Activated naive CD8-positive, alpha-beta T cell treated with anti-CD3 and anti-CD28 coated beads, Interleukin-2, amount 50 U/mL, for 24 hours (primary cell): ENCODE measurements around the gene RAB11B.
A peak's percentile ranks its signal among the peaks of the same experiment; 100 is the strongest.
"Not testable (repeated sequence)": the region's sequence is repeated elsewhere in the genome, so short reads cannot be mapped to it uniquely, and the experiment has no call there.

ENCODE experiments used
- ATAC-seq: fragments of 150-1000 bp; cut with Tn5 transposase; one replicate; pipeline ENCODE4 v1.10.0; 2021
- DNase-seq: peaks from one replicate; pipeline ENCODE4 v3.0.0; 2021
- H3K27ac Mint-ChIP-seq: one replicate; pipeline ENCODE4 v1.8.0; 2021; ENCODE audit warnings: mild to moderate bottlenecking, mixed read lengths
- H3K27me3 Mint-ChIP-seq: one replicate; pipeline ENCODE4 v1.8.0; 2021; ENCODE audit warnings: mixed read lengths
- H3K36me3 Mint-ChIP-seq: one replicate; pipeline ENCODE4 v1.8.0; 2021; ENCODE audit warnings: low read depth, mixed read lengths
- H3K4me1 Mint-ChIP-seq: one replicate; pipeline ENCODE4 v1.8.0; 2021; ENCODE audit warnings: mixed read lengths
- H3K4me3 Mint-ChIP-seq: one replicate; pipeline ENCODE4 v1.8.0; 2021; ENCODE audit warnings: mild to moderate bottlenecking, moderate library complexity, mixed read lengths
- H3K9me3 Mint-ChIP-seq: one replicate; pipeline ENCODE4 v1.8.0; 2021; ENCODE audit warnings: mixed read lengths

RAB11B gene

GRCh38 chr19:8397271-8397670 is 7.1 kb downstream of the RAB11B start:
- DNase-seq = no peak
- no peak for ATAC-seq
- no peaks in the 10 kb centered on the region for H3K36me3 Mint-ChIP-seq
- H3K4me3 Mint-ChIP-seq = no peak overlapping the region
- peak overlapping the region; percentile 76 for H3K27ac Mint-ChIP-seq
- H3K4me1 Mint-ChIP-seq = peaks cover 20% of the 10 kb centered on the region
- no peaks in the 10 kb centered on the region for H3K9me3 Mint-ChIP-seq
- no peaks in the 10 kb centered on the region for H3K27me3 Mint-ChIP-seq

- Mint-ChIP-seq H3K9me3 (no peaks in the 10 kb centered on the region), H3K27me3 (no peaks in the 10 kb centered on the region), H3K4me3 (no peak overlapping the region), H3K36me3 (no peaks in the 10 kb centered on the region), H3K27ac (no peak overlapping the region), H3K4me1 (peaks cover 18% of the 10 kb centered on the region)
- ATAC-seq = no peak
- no peak for DNase-seq
These were observed 7.7 kb downstream of the RAB11B start for GRCh38 chr19:8397746-8398310.

GRCh38 chr19:8398311-8398771 is 8.2 kb downstream of the RAB11B start:
- DNase-seq (no peak), ATAC-seq (no peak)
- no peak overlapping the region for H3K27ac Mint-ChIP-seq
- no peak overlapping the region for H3K4me3 Mint-ChIP-seq
- H3K4me1 Mint-ChIP-seq = peaks cover 14% of the 10 kb centered on the region
- no peaks in the 10 kb centered on the region for H3K36me3 Mint-ChIP-seq
- no peaks in the 10 kb centered on the region for H3K27me3 Mint-ChIP-seq
- H3K9me3 Mint-ChIP-seq = no peaks in the 10 kb centered on the region

- DNase-seq (no peak), ATAC-seq (no peak)
- Mint-ChIP-seq H3K36me3 (peaks cover 3% of the 10 kb centered on the region), H3K9me3 (no peaks in the 10 kb centered on the region), H3K27me3 (no peaks in the 10 kb centered on the region), H3K27ac (no peak overlapping the region), H3K4me1 (peaks cover 14% of the 10 kb centered on the region), H3K4me3 (no peak overlapping the region)
These were observed 9.6 kb downstream of the RAB11B start for GRCh38 chr19:8399681-8400188.

GRCh38 chr19:8401981-8402411 is 11.8 kb downstream of the RAB11B start:
- Mint-ChIP-seq H3K4me1 (peaks cover 5% of the 10 kb centered on the region), H3K9me3 (no peaks in the 10 kb centered on the region), H3K27ac (no peak overlapping the region), H3K36me3 (peaks cover 5% of the 10 kb centered on the region), H3K27me3 (no peaks in the 10 kb centered on the region), H3K4me3 (no peak overlapping the region)
- no peak for ATAC-seq
- DNase-seq = no peak

GRCh38 chr19:8403098-8403819 is 13.1 kb downstream of the RAB11B start:
- no peak for DNase-seq
- Mint-ChIP-seq H3K4me3 (no peak overlapping the region), H3K27me3 (no peaks in the 10 kb centered on the region), H3K9me3 (no peaks in the 10 kb centered on the region), H3K27ac (no peak overlapping the region), H3K4me1 (no peaks in the 10 kb centered on the region), H3K36me3 (peaks cover 5% of the 10 kb centered on the region)
- ATAC-seq = no peak

GRCh38 chr19:8403820-8404109 is 13.6 kb downstream of the RAB11B start:
- DNase-seq (no peak), ATAC-seq (no peak)
- Mint-ChIP-seq H3K4me1 (no peaks in the 10 kb centered on the region), H3K27me3 (no peaks in the 10 kb centered on the region), H3K9me3 (no peaks in the 10 kb centered on the region), H3K27ac (no peak overlapping the region), H3K36me3 (peaks cover 5% of the 10 kb centered on the region), H3K4me3 (no peak overlapping the region)

GRCh38 chr19:8404391-8405151 is 14.4 kb downstream of the RAB11B start:
- Mint-ChIP-seq H3K36me3 (peaks cover 5% of the 10 kb centered on the region), H3K9me3 (no peaks in the 10 kb centered on the region), H3K27me3 (no peaks in the 10 kb centered on the region), H3K4me1 (no peaks in the 10 kb centered on the region), H3K4me3 (no peak overlapping the region), H3K27ac (no peak overlapping the region)
- DNase-seq = no peak
- ATAC-seq = no peak

- ATAC-seq, H3K36me3 Mint-ChIP-seq, H3K4me1 Mint-ChIP-seq, H3K27ac Mint-ChIP-seq, H3K4me3 Mint-ChIP-seq, H3K27me3 Mint-ChIP-seq, H3K9me3 Mint-ChIP-seq, DNase-seq: not testable (repeated sequence)
These were observed 20.6 kb downstream of the RAB11B start for GRCh38 chr19:8410718-8411117.

GRCh38 chr19:8412783-8413628 is 22.8 kb downstream of the RAB11B start, which contains the start of gene MARCHF2:
Gene MARCHF2, plus strand, starts transcription at chr19:8413305. Its CDS starts 8,536 bp downstream, at chr19:8421841.
- DNase-seq (peak; percentile 94), ATAC-seq (peak; percentile 100)
- Mint-ChIP-seq H3K4me3 (peak within 1 kb of the TSS; percentile 70), H3K27me3 (no peaks in the 10 kb centered on the region), H3K9me3 (no peaks in the 10 kb centered on the region), H3K4me1 (peaks cover 7% of the 10 kb centered on the region), H3K27ac (no peak within 1 kb of the TSS), H3K36me3 (no peaks in the 10 kb centered on the region)

GRCh38 chr19:8413629-8413995 is 23.5 kb downstream of the RAB11B start:
- Mint-ChIP-seq H3K27ac (no peak overlapping the region), H3K4me3 (peak overlapping the region; percentile 70), H3K4me1 (peaks cover 7% of the 10 kb centered on the region), H3K36me3 (no peaks in the 10 kb centered on the region), H3K9me3 (no peaks in the 10 kb centered on the region), H3K27me3 (no peaks in the 10 kb centered on the region)
- ATAC-seq = no peak
- DNase-seq = no peak

- H3K4me3 Mint-ChIP-seq = no peak overlapping the region
- no peaks in the 10 kb centered on the region for H3K27me3 Mint-ChIP-seq
- H3K4me1 Mint-ChIP-seq = peaks cover 7% of the 10 kb centered on the region
- no peak for DNase-seq
- H3K36me3 Mint-ChIP-seq = no peaks in the 10 kb centered on the region
- H3K9me3 Mint-ChIP-seq = no peaks in the 10 kb centered on the region
- no peak for ATAC-seq
- no peak overlapping the region for H3K27ac Mint-ChIP-seq
These were observed 26.6 kb downstream of the RAB11B start for GRCh38 chr19:8416796-8417195.

- no peaks in the 10 kb centered on the region for H3K9me3 Mint-ChIP-seq
- no peak overlapping the region for H3K4me3 Mint-ChIP-seq
- DNase-seq (no peak), ATAC-seq (no peak)
- H3K27ac Mint-ChIP-seq = no peak overlapping the region
- H3K36me3 Mint-ChIP-seq = peaks cover 1% of the 10 kb centered on the region
- peaks cover 3% of the 10 kb centered on the region for H3K4me1 Mint-ChIP-seq
- no peaks in the 10 kb centered on the region for H3K27me3 Mint-ChIP-seq
These were observed 31.6 kb downstream of the RAB11B start for GRCh38 chr19:8421484-8422461.
